ENCODE data around the gene RPA1.

DNA sequence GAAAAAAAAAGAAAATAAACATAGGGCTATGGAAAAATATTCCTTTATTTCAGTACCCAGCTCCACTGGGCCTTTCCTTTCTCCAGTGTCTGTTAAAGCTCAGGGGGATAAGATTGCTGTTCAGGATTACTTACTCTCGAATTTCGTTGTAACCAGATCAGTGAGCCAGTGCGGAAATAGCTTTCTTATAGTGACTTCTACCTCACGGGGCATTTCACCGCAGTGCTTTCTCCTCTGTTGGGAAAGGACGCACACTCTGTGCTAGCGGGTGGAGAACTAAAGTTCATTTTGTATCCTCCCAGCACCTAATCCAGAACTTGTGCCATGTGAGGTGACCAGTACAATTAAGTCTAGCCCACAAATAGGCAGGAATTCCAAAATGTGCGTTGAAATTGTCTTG lies 38.3 kb downstream of the RPA1 start:
- TF ChIP-seq, protein P1, sequence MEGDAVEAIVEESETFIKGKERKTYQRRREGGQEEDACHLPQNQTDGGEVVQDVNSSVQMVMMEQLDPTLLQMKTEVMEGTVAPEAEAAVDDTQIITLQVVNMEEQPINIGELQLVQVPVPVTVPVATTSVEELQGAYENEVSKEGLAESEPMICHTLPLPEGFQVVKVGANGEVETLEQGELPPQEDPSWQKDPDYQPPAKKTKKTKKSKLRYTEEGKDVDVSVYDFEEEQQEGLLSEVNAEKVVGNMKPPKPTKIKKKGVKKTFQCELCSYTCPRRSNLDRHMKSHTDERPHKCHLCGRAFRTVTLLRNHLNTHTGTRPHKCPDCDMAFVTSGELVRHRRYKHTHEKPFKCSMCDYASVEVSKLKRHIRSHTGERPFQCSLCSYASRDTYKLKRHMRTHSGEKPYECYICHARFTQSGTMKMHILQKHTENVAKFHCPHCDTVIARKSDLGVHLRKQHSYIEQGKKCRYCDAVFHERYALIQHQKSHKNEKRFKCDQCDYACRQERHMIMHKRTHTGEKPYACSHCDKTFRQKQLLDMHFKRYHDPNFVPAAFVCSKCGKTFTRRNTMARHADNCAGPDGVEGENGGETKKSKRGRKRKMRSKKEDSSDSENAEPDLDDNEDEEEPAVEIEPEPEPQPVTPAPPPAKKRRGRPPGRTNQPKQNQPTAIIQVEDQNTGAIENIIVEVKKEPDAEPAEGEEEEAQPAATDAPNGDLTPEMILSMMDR (IDR thresholded peaks at IDR 0.05; ENCODE audit: insufficient read depth, low read length, poor library complexity, severe bottlenecking), result no peak
- TF ChIP-seq EZH2phosphoT487 (conservative IDR thresholded peaks at IDR 0.05; ENCODE audit: low read length), result no peak

All from SU-DHL-6 (cell line).